Uterus (tissue), 4 donors: Measurements from ENCODE around the gene CD1E. TPM values are rescaled to one million over a fixed set of nuclear protein-coding genes. Genes with fewer than 3 reads are reported as not detected.

Experiments
- DNase-seq, 2 donors: peaks; one replicate each; pipeline ENCODE4 v3.0.0-alpha.2; 2019 to 2020
- H3K27ac ChIP-seq, 2 donors: fragments of 200-600 bp; sonication (generic); 1 replicate in 1 of 2; 2 replicates in 1 of 2; pipeline ENCODE4 v1.5.1; 2016 to 2018
- H3K27me3 ChIP-seq, 2 donors: fragments of 200-600 bp; sonication (generic); one replicate each; pipeline ENCODE4 v1.5.1; 2018 to 2019; ENCODE audit warnings: control low read depth in 1 of 2
- H3K36me3 ChIP-seq, 2 donors: fragments of 200-600 bp; sonication (generic); one replicate each; pipeline ENCODE4 v1.5.1; 2019; ENCODE audit warnings: control low read depth in 1 of 2
- H3K4me1 ChIP-seq, 2 donors: fragments of 200-600 bp; sonication (generic); one replicate each; pipeline ENCODE4 v1.5.1; 2018 to 2019; ENCODE audit warnings: control low read depth in 1 of 2
- H3K4me3 ChIP-seq, 2 donors: fragments of 200-600 bp; sonication (generic); 1 replicate in 1 of 2; 2 replicates in 1 of 2; pipeline ENCODE4 v1.5.1; 2018 to 2019; ENCODE audit warnings: mild to moderate bottlenecking in 1 of 2
- H3K9me3 ChIP-seq, 2 donors: fragments of 200-600 bp; sonication (generic); one replicate each; pipeline ENCODE4 v1.5.1; 2019; ENCODE audit warnings: control low read depth in 1 of 2
- POLR2A ChIP-seq, 2 donors: fragments of 450-650 bp; IDR thresholded peaks; one replicate each; pipeline ENCODE4 v1.6.1; 2016; ENCODE audit warnings: antibody characterized with exemption in 2 of 2, mild to moderate bottlenecking in 1 of 2, moderate library complexity in 1 of 2
- intact Hi-C: fragments of 100-400 bp; cut with DNase I; formaldehyde crosslinking; loops from one replicate; pipeline ENCODE4 v1.15.1; 2023; ENCODE audit warnings: low total_unique reads
- total RNA-seq, 4 donors: library from RNA; depleted of rRNA in 3 of 4; stranded (reverse); fragments of >200 nt in 3 of 4; gene quantifications; one replicate each; pipeline versions ENCODE4 v1.1.0 to v1.2.4, GENCODE V29; 2014 to 2023
- TF ChIP-seq, protein P1 (sequence below), 4 experiments: fragments of 200-600 bp in 2 of 4; fragments of 450-650 bp in 2 of 4; sonication (generic) in 2 of 4; IDR thresholded peaks; one replicate each; pipeline ENCODE4 v1.5.1; 2016 to 2019; ENCODE audit warnings: antibody characterized with exemption in 4 of 4, mild to moderate bottlenecking in 2 of 4, moderate library complexity in 1 of 4
- donor health status: DM: yes; HTN: yes; CAD: no.

The CD1E gene
- total RNA-seq, 4 donors from 2014 or later, result 0.21 TPM; not detected in 3

DNA sequence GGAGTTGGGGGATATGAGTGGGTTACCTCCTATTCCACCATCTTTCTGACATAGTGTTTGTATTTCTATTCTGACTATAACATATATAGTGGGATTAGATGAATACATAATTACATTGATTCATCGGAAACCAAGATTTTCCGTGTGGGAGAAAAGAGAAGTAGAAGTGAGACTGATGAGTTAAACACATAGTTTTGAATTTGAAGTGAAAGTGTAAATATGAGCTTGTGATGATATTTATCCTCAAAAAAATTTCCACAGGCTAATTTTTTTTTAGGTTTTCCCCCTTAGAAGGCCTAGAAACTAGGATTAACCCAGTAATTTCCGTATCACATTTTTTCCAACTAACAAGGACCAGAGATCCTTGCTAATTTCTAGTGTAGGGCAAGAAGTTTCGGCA lies 29.3 kb upstream of the CD1E start:
- no peak overlapping the region for H3K27ac ChIP-seq
- no peaks in the 10 kb centered on the region for H3K27me3 ChIP-seq
- no peaks in the 10 kb centered on the region for H3K4me1 ChIP-seq
- no peak overlapping the region for H3K4me3 ChIP-seq
- no peaks in the 10 kb centered on the region for H3K36me3 ChIP-seq
- no peak for DNase-seq
- TF ChIP-seq, protein P1, sequence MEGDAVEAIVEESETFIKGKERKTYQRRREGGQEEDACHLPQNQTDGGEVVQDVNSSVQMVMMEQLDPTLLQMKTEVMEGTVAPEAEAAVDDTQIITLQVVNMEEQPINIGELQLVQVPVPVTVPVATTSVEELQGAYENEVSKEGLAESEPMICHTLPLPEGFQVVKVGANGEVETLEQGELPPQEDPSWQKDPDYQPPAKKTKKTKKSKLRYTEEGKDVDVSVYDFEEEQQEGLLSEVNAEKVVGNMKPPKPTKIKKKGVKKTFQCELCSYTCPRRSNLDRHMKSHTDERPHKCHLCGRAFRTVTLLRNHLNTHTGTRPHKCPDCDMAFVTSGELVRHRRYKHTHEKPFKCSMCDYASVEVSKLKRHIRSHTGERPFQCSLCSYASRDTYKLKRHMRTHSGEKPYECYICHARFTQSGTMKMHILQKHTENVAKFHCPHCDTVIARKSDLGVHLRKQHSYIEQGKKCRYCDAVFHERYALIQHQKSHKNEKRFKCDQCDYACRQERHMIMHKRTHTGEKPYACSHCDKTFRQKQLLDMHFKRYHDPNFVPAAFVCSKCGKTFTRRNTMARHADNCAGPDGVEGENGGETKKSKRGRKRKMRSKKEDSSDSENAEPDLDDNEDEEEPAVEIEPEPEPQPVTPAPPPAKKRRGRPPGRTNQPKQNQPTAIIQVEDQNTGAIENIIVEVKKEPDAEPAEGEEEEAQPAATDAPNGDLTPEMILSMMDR (IDR thresholded peaks at IDR 0.05), result no peak
- TF ChIP-seq POLR2A (IDR thresholded peaks at IDR 0.05), result no peak
- H3K9me3 ChIP-seq, result peaks cover 0 to 2% of the 10 kb centered on the region in 2 donors
- intact Hi-C loops, result no loop called here

DNA sequence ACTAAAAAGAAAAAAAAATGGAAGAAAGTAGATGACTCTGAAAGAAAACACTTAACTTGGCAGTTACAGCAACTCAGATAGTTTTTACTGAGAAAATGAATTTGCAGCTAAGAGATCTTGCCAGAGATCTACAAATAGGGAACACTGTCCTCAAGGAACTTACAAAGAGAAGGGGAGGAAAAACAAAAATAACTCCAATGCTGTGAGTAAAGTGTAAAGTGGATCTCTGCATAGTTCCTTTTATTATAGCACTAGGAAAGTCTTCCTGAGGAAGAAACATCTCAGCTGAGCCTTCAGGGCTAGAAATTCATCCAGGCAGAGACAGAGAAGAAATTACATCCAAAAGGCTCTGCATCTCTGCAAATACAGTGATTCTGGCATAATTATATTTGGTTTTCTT lies 26.2 kb upstream of the CD1E start:
- no peak overlapping the region for H3K27ac ChIP-seq
- DNase-seq, result no peak
- H3K4me3 ChIP-seq, result no peak overlapping the region
- H3K36me3 ChIP-seq, result no peaks in the 10 kb centered on the region
- H3K4me1 ChIP-seq, result no peaks in the 10 kb centered on the region
- intact Hi-C loops, result no loop called here
- peaks cover 0 to 2% of the 10 kb centered on the region in 2 donors for H3K9me3 ChIP-seq
- no peaks in the 10 kb centered on the region for H3K27me3 ChIP-seq
- TF ChIP-seq, protein P1 (IDR thresholded peaks at IDR 0.05), result no peak
- TF ChIP-seq POLR2A (IDR thresholded peaks at IDR 0.05), result no peak

DNA sequence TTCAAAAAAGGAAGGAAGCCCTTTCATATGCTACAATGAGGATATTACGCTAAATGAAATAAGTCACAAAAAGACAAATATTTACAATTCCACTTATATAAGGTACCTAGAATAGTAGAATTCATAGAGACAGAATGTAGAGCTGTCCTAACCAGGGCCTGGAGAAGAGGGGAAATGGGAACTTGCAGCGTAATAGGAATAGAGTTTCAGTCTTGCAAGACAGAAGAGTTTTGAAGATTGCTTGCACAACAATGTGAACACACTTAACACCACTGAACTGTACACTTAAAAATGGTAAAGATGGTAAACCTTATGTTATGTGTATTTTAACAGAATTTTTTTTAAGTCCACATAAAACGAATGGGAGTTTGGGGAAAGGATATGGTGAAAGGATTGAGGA lies 25.3 kb upstream of the CD1E start:
- Histone ChIP-seq H3K36me3 (no peaks in the 10 kb centered on the region), H3K9me3 (peaks cover 0 to 2% of the 10 kb centered on the region in 2 donors), H3K4me3 (no peak overlapping the region), H3K4me1 (no peaks in the 10 kb centered on the region), H3K27ac (no peak overlapping the region), H3K27me3 (no peaks in the 10 kb centered on the region)
- DNase-seq, result no peak
- TF ChIP-seq, protein P1 (IDR thresholded peaks at IDR 0.05), result no peak
- no peak for TF ChIP-seq POLR2A (IDR thresholded peaks at IDR 0.05)
- intact Hi-C loops, result no loop called here

DNA sequence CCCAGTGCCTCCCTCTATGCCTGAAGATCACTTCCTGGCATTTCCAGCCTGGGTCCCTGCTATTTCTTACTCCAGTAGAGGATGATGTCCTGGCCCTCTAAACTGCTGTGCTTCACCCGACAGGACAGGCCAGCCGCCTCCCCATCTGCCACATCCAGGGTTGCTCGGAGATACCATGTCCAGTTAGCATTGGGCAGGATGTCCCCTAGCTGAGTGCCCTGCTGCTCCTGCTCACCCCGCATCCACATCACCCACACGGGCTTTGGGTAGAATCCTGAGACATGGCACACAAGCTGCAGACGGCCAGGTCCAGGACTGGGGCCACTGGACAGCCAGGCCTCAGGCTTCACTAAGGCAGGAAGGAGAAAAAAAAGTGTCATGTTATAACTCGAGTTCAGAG lies 24.4 kb upstream of the CD1E start:
- DNase-seq, result no peak
- intact Hi-C loops, result no loop called here
- Histone ChIP-seq H3K36me3 (no peaks in the 10 kb centered on the region), H3K27ac (no peak overlapping the region), H3K9me3 (peaks cover 0 to 2% of the 10 kb centered on the region in 2 donors), H3K4me3 (no peak overlapping the region), H3K27me3 (no peaks in the 10 kb centered on the region), H3K4me1 (no peaks in the 10 kb centered on the region)
- TF ChIP-seq, protein P1 (IDR thresholded peaks at IDR 0.05), result no peak
- TF ChIP-seq POLR2A (IDR thresholded peaks at IDR 0.05), result no peak

DNA sequence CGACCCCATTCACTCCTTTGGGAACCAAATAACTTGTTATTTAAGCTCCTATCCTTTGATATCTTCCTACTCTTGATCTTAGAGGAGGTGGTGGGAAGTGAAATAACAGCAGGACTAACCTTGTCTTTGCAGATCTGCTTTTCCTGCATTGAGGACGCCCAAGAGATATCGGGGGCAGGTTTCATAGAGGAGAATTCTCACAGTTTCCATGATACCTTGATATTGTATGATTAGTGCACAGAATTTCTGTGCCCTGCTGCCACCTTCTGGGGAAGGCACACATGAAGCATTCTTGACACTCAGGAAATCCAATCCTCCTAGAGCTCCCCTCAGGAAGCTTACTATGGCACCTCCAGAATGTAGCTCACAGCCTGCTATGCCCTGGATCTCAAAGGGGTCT lies 24.0 kb upstream of the CD1E start:
- intact Hi-C loops, result no loop called here
- H3K9me3 ChIP-seq, result no peaks in the 10 kb centered on the region
- no peaks in the 10 kb centered on the region for H3K4me1 ChIP-seq
- no peaks in the 10 kb centered on the region for H3K36me3 ChIP-seq
- H3K27me3 ChIP-seq, result no peaks in the 10 kb centered on the region
- no peak for DNase-seq
- H3K27ac ChIP-seq, result no peak overlapping the region
- TF ChIP-seq POLR2A (IDR thresholded peaks at IDR 0.05), result no peak
- TF ChIP-seq, protein P1 (IDR thresholded peaks at IDR 0.05), result no peak
- no peak overlapping the region for H3K4me3 ChIP-seq
